Suprapubic skin (tissue), 4 donors: ENCODE measurements around the gene PSG1.
"Not testable (repeated sequence)": the region's sequence is repeated elsewhere in the genome, so short reads cannot be mapped to it uniquely, and the experiment has no call there.

Source experiments
- EP300 ChIP-seq: sonication (generic); formaldehyde crosslinking; IDR thresholded peaks from one replicate; pipeline ENCODE4 v1.6.1; 2017; ENCODE audit warnings: antibody characterized with exemption
- POLR2A ChIP-seq, 2 donors: fragments of 450-650 bp; IDR thresholded peaks; one replicate each; pipeline ENCODE4 v1.6.1; 2017; ENCODE audit warnings: antibody characterized with exemption in 2 of 2, mild to moderate bottlenecking in 2 of 2, moderate library complexity in 2 of 2
- POLR2AphosphoS5 ChIP-seq, 3 donors: sonication (generic); formaldehyde crosslinking; IDR thresholded peaks; one replicate each; pipeline ENCODE4 v1.6.1; 2017; ENCODE audit warnings: antibody characterized with exemption in 3 of 3
- TF ChIP-seq, protein P1 (sequence below), 2 donors: fragments of 200-600 bp in 1 of 2; fragments of 450-650 bp in 1 of 2; sonication (generic) in 1 of 2; IDR thresholded peaks; one replicate each; pipeline ENCODE4 v1.5.1; 2016 to 2019; ENCODE audit warnings: antibody characterized with exemption in 2 of 2, mild to moderate bottlenecking in 1 of 2, moderate library complexity in 1 of 2

DNA sequence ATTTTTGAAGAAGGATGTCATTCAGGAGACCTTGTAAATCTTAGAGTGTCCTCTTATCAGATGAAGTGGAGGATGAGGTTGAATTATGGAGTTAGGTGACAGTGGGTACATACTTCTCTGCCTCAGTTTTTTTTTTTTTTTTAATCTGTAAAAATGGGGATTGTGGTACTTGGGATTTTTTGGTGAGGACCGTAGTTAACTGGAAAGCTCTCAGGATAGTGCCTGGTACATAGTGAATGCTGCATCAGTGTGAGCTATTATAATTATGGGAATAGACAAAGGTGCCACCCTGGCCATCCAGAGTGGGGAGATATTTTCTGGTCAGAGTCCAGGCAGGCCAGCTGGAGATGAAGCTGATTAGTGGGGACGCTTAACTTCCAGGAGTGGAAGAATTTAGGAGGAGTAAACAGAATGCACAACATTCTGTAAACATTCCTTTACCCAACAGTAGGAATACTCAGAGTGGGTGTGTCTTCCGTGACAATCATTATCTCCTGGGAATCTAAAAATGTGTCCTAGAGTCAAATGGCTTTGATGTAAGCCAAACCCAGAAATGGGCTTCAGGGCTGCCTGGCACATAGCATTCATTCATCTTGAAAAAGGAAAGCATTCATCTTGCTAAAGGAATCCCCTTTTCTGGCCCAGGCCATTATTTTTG, 47.4 kb downstream of the PSG1 start:
- TF ChIP-seq, protein P1, sequence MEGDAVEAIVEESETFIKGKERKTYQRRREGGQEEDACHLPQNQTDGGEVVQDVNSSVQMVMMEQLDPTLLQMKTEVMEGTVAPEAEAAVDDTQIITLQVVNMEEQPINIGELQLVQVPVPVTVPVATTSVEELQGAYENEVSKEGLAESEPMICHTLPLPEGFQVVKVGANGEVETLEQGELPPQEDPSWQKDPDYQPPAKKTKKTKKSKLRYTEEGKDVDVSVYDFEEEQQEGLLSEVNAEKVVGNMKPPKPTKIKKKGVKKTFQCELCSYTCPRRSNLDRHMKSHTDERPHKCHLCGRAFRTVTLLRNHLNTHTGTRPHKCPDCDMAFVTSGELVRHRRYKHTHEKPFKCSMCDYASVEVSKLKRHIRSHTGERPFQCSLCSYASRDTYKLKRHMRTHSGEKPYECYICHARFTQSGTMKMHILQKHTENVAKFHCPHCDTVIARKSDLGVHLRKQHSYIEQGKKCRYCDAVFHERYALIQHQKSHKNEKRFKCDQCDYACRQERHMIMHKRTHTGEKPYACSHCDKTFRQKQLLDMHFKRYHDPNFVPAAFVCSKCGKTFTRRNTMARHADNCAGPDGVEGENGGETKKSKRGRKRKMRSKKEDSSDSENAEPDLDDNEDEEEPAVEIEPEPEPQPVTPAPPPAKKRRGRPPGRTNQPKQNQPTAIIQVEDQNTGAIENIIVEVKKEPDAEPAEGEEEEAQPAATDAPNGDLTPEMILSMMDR (IDR thresholded peaks at IDR 0.05), result not testable (repeated sequence)
- TF ChIP-seq POLR2AphosphoS5 (IDR thresholded peaks at IDR 0.05); POLR2A (IDR thresholded peaks at IDR 0.05); EP300: not testable (repeated sequence)
